HepG2 (cell line): ENCODE data around the gene PPP1CC. TPM values are rescaled to one million over a fixed set of nuclear protein-coding genes. Genes with fewer than 3 reads are reported as not detected.
A peak's percentile ranks its signal among the peaks of the same experiment; 100 is the strongest.

Experiments
- AGO1 ChIP-seq: fragments of 200-400 bp; formaldehyde crosslinking; IDR thresholded peaks from 2 replicates; pipeline ENCODE4 v1.6.1; 2017; ENCODE audit warnings: mild to moderate bottlenecking, low read depth, low read length, moderate library complexity; ENCODE audit not compliant: poor library complexity, severe bottlenecking
- AHDC1 ChIP-seq: sonication (generic); formaldehyde crosslinking; IDR thresholded peaks from 2 replicates; pipeline ENCODE4 v1.5.1; 2020; ENCODE audit warnings: mild to moderate bottlenecking, missing genetic modification reagents, borderline replicate concordance
- BATF2 ChIP-seq: sonication (generic); formaldehyde crosslinking; IDR thresholded peaks from 2 replicates; pipeline ENCODE4 v1.8.0; 2022; ENCODE audit warnings: mild to moderate bottlenecking, missing genetic modification reagents, moderate library complexity
- CHD2 ChIP-seq: IDR thresholded peaks from 2 replicates; pipeline ENCODE4 v1.6.1; 2011; ENCODE audit warnings: low read depth, low read length, improper control_type of control experiment
- ETV6 ChIP-seq: sonication (generic); formaldehyde crosslinking; conservative IDR thresholded peaks from 2 replicates; pipeline ENCODE4 v1.4.0; 2020; ENCODE audit warnings: missing genetic modification reagents
- LCORL ChIP-seq, 2 experiments: fragments of 450-650 bp in 1 of 2; sonication (generic) in 1 of 2; formaldehyde crosslinking in 1 of 2; IDR thresholded peaks; 2 replicates each; pipeline versions ENCODE4 v1.5.0 to v1.6.1; 2017 to 2020; ENCODE audit warnings: antibody characterized with exemption in 1 of 2, missing genetic modification reagents in 1 of 2
- MEF2D ChIP-seq: sonication (generic); formaldehyde crosslinking; IDR thresholded peaks from 2 replicates; pipeline ENCODE4 v1.5.1; 2020; ENCODE audit warnings: mild to moderate bottlenecking, missing genetic modification reagents
- POGK ChIP-seq: sonication (generic); formaldehyde crosslinking; conservative IDR thresholded peaks from 2 replicates; pipeline ENCODE4 v1.8.0; 2022; ENCODE audit warnings: mild to moderate bottlenecking, moderate library complexity, missing genetic modification reagents
- POLR2A ChIP-seq, 2 experiments: IDR thresholded peaks; 2 replicates each; pipeline ENCODE4 v1.6.1; 2011; ENCODE audit warnings: low read depth in 2 of 2, low read length in 2 of 2, mild to moderate bottlenecking in 1 of 2, moderate library complexity in 1 of 2; ENCODE audit not compliant: insufficient read depth in 1 of 2
- PPARG ChIP-seq: conservative IDR thresholded peaks from 2 replicates; pipeline ENCODE4 v1.6.1; 2016; ENCODE audit warnings: missing biosample characterization, missing genetic modification reagents
- RBFOX2 ChIP-seq: fragments of 200-400 bp; formaldehyde crosslinking; IDR thresholded peaks from 2 replicates; pipeline ENCODE4 v1.6.1; 2017; ENCODE audit warnings: low read depth, mild to moderate bottlenecking, low read length
- SNAPC5 ChIP-seq: sonication (generic); formaldehyde crosslinking; IDR thresholded peaks from 2 replicates; pipeline ENCODE4 v1.8.1; 2023; ENCODE audit warnings: mild to moderate bottlenecking, missing genetic modification reagents, borderline replicate concordance
- TEAD3 ChIP-seq: optimal IDR thresholded peaks from 2 replicates; pipeline ENCODE3; 2016; ENCODE audit warnings: borderline replicate concordance
- ZBTB2 ChIP-seq: sonication (generic); formaldehyde crosslinking; IDR thresholded peaks from 2 replicates; pipeline ENCODE4 v1.8.0; 2022; ENCODE audit warnings: low read depth, missing genetic modification reagents
- ZMAT5 ChIP-seq: sonication (generic); formaldehyde crosslinking; IDR thresholded peaks from 2 replicates; pipeline ENCODE4 v1.5.0; 2020; ENCODE audit warnings: mild to moderate bottlenecking, low read depth, missing genetic modification reagents, borderline replicate concordance
- ZNF180 ChIP-seq: sonication (generic); formaldehyde crosslinking; IDR thresholded peaks from 2 replicates; pipeline ENCODE4 v1.4.0; 2020; ENCODE audit warnings: low read depth, missing genetic modification reagents, borderline replicate concordance
- ZNF589 ChIP-seq: sonication (generic); formaldehyde crosslinking; conservative IDR thresholded peaks from 2 replicates; pipeline ENCODE4 v1.8.0; 2022; ENCODE audit warnings: mild to moderate bottlenecking, moderate library complexity, missing genetic modification reagents
- ZNF780A ChIP-seq: sonication (generic); formaldehyde crosslinking; IDR thresholded peaks from 2 replicates; pipeline ENCODE4 v1.8.0; 2022; ENCODE audit warnings: mild to moderate bottlenecking, missing genetic modification reagents, moderate library complexity
- polyA plus RNA-seq, 8 experiments: library from polyadenylated mRNA; depleted of rRNA in 3 of 8; stranded (reverse) in 7 of 8; unstranded in 1 of 8; fragments of >200 nt; fragmentation: Illumina TruSeq in 4 of 8; extraction: Trizol in 4 of 8; gene quantifications; 2 replicates each; pipeline versions ENCODE4 v1.2.1 to v1.2.3, GENCODE V29; 2011 to 2016; ENCODE audit warnings: low read depth in 4 of 8, missing spikeins in 1 of 8, mixed read lengths in 1 of 8; ENCODE audit not compliant: insufficient read depth in 1 of 8
- total RNA-seq, 5 experiments: library from RNA; depleted of rRNA; stranded (reverse); fragments of >200 nt; fragmentation: Illumina TruSeq; extraction: Trizol; gene quantifications; 2 replicates each; pipeline ENCODE4 v1.2.3, GENCODE V29; 2016; ENCODE audit warnings: low read depth in 1 of 5

The PPP1CC gene
- total and polyA plus RNA-seq, 2 of the 13 experiments (the other 11 are each of a cell fraction or from before 2014, with no cell fraction given), result 178 to 187 TPM

GRCh38 chr12:110698171-110698902 lies 44.4 kb downstream of the PPP1CC start (continued):
- TF ChIP-seq BATF2, result no peak
- TF ChIP-seq CHD2, result no peak
- TF ChIP-seq LCORL (IDR thresholded peaks at IDR 0.05), result no peak
- TF ChIP-seq LCORL (CRISPR knock-in tag; IDR thresholded peaks at IDR 0.05), result 0 out of 2 replicates have a peak, but pooled peaks have one; percentile 37
- no peak for TF ChIP-seq SNAPC5 (CRISPR knock-in tag)
- TF ChIP-seq ETV6 (CRISPR knock-in tag), result no peak; the same call in 1 of the 2 replicates
- TF ChIP-seq TEAD3 (CRISPR knock-in tag), result no peak
- no peak for TF ChIP-seq RBFOX2
- TF ChIP-seq ZNF780A, result no peak
- TF ChIP-seq POLR2A (IDR thresholded peaks at IDR 0.05; ENCODE audit: insufficient read depth in 1 of 2, low read depth in 2 of 2, low read length in 2 of 2), result 0 out of 4 replicates have a peak, but pooled peaks of 1 of the 2 experiments have one; percentile 22
- 0 out of 2 replicates have a peak, but pooled peaks have one; percentile 26 for TF ChIP-seq MEF2D (CRISPR knock-in tag)
- no peak for TF ChIP-seq POGK (CRISPR knock-in tag)
- 0 out of 2 replicates have a peak, but pooled peaks have one; percentile 43 for TF ChIP-seq AHDC1 (CRISPR knock-in tag)
- TF ChIP-seq ZBTB2 (CRISPR knock-in tag), result no peak
- TF ChIP-seq AGO1, result no peak
- no peak for TF ChIP-seq PPARG (CRISPR knock-in tag)
- no peak for TF ChIP-seq ZMAT5 (CRISPR knock-in tag)
- TF ChIP-seq ZNF589, result no peak
- TF ChIP-seq ZNF180 (CRISPR knock-in tag), result no peak
